Vagina (tissue), 2 donors: ENCODE data around the gene COL5A3. TPM values are rescaled to one million over a fixed set of nuclear protein-coding genes. Genes with fewer than 3 reads are reported as not detected.

Source experiments
- DNase-seq, 2 donors: peaks; one replicate each; pipeline ENCODE4 v3.0.0-alpha.2; 2017; ENCODE audit errors: extremely low spot score in 2 of 2
- H3K27ac ChIP-seq: fragments of 200-600 bp; sonication (generic); one replicate; pipeline ENCODE4 v1.5.1; 2019
- H3K27me3 ChIP-seq: fragments of 200-600 bp; sonication (generic); one replicate; pipeline ENCODE4 v1.5.1; 2019
- H3K36me3 ChIP-seq, 2 donors: fragments of 200-600 bp; sonication (generic); one replicate each; pipeline ENCODE4 v1.5.1; 2017 to 2019
- H3K4me1 ChIP-seq: fragments of 200-600 bp; sonication (generic); one replicate; pipeline ENCODE4 v1.5.1; 2019
- H3K4me3 ChIP-seq, 2 donors: fragments of 200-600 bp; sonication (generic); 1 replicate in 1 of 2; 2 replicates in 1 of 2; pipeline ENCODE4 v1.5.1; 2016 to 2019
- H3K9me3 ChIP-seq: fragments of 200-600 bp; sonication (generic); one replicate; pipeline ENCODE4 v1.5.1; 2019
- CTCF ChIP-seq, 3 experiments: fragments of 450-650 bp in 2 of 3; fragments of 200-600 bp in 1 of 3; sonication (generic) in 1 of 3; IDR thresholded peaks; one replicate each; pipeline ENCODE4 v1.5.1; 2017 to 2019; ENCODE audit warnings: antibody characterized with exemption in 3 of 3, mild to moderate bottlenecking in 2 of 3, moderate library complexity in 2 of 3
- POLR2A ChIP-seq, 2 donors: fragments of 450-650 bp; IDR thresholded peaks; one replicate each; pipeline ENCODE4 v1.6.1; 2017; ENCODE audit warnings: antibody characterized with exemption in 2 of 2, mild to moderate bottlenecking in 2 of 2, moderate library complexity in 2 of 2
- POLR2AphosphoS5 ChIP-seq, 2 donors: sonication (generic); formaldehyde crosslinking; IDR thresholded peaks; one replicate each; pipeline ENCODE4 v1.9.0; 2017; ENCODE audit warnings: antibody characterized with exemption in 2 of 2, mild to moderate bottlenecking in 2 of 2, low read depth in 1 of 2; ENCODE audit not compliant: insufficient read depth in 1 of 2
- intact Hi-C: fragments of 100-400 bp; cut with DNase I; formaldehyde crosslinking; loops from one replicate; pipeline ENCODE4 v1.15.1; 2023
- total RNA-seq: library from RNA; depleted of rRNA; stranded (reverse); fragments of >200 nt; gene quantifications from one replicate; pipeline ENCODE4 v1.2.3, GENCODE V29; 2016

Gene COL5A3
- total RNA-seq, 1 donor from 2014 or later: 13.3 TPM

GRCh38 chr19:10043286-10043927, 33.1 kb upstream of the COL5A3 start:
- Histone ChIP-seq H3K36me3 (no peaks in the 10 kb centered on the region), H3K4me3 (no peak overlapping the region), H3K27me3 (no peaks in the 10 kb centered on the region), H3K27ac (no peak overlapping the region), H3K4me1 (no peaks in the 10 kb centered on the region), H3K9me3 (peaks cover 30% of the 10 kb centered on the region)
- DNase-seq: no peak
- intact Hi-C loops: no loop called here
- no peak for TF ChIP-seq POLR2A (IDR thresholded peaks at IDR 0.05)

- Histone ChIP-seq H3K4me3 (no peak overlapping the region), H3K36me3 (no peaks in the 10 kb centered on the region), H3K9me3 (peaks cover 13% of the 10 kb centered on the region), H3K27me3 (no peaks in the 10 kb centered on the region), H3K27ac (no peak overlapping the region), H3K4me1 (no peaks in the 10 kb centered on the region)
- intact Hi-C loops: no loop called here
- DNase-seq: no peak
- TF ChIP-seq POLR2AphosphoS5 (IDR thresholded peaks at IDR 0.05; ENCODE audit: insufficient read depth in 1 of 2, low read depth in 1 of 2): no peak
- TF ChIP-seq CTCF (IDR thresholded peaks at IDR 0.05): no peak
- no peak for TF ChIP-seq POLR2A (IDR thresholded peaks at IDR 0.05)
These were observed 27.5 kb upstream of the COL5A3 start for GRCh38 chr19:10037809-10038208.

- Histone ChIP-seq H3K4me3 (no peak overlapping the region), H3K4me1 (no peaks in the 10 kb centered on the region), H3K27me3 (no peaks in the 10 kb centered on the region), H3K9me3 (peaks cover 9% of the 10 kb centered on the region), H3K27ac (no peak overlapping the region), H3K36me3 (no peaks in the 10 kb centered on the region)
- no peak for TF ChIP-seq POLR2A (IDR thresholded peaks at IDR 0.05)
- DNase-seq: no peak
- intact Hi-C loops: no loop called here
These were observed 27.1 kb upstream of the COL5A3 start for GRCh38 chr19:10037367-10037766.

- TF ChIP-seq CTCF (IDR thresholded peaks at IDR 0.05) (no peak), POLR2A (IDR thresholded peaks at IDR 0.05) (no peak), POLR2AphosphoS5 (IDR thresholded peaks at IDR 0.05; ENCODE audit: insufficient read depth in 1 of 2, low read depth in 1 of 2) (no peak)
- Histone ChIP-seq H3K4me3 (no peak overlapping the region), H3K27me3 (no peaks in the 10 kb centered on the region), H3K4me1 (no peaks in the 10 kb centered on the region), H3K27ac (no peak overlapping the region), H3K9me3 (peaks cover 6% of the 10 kb centered on the region), H3K36me3 (no peaks in the 10 kb centered on the region)
- no peak for DNase-seq
- intact Hi-C loops: no loop called here
These were observed 26.3 kb upstream of the COL5A3 start for GRCh38 chr19:10036601-10037071.

GRCh38 chr19:10033614-10034013, 23.3 kb upstream of the COL5A3 start:
- no peaks in the 10 kb centered on the region for H3K4me1 ChIP-seq
- intact Hi-C loops: no loop called here
- H3K4me3 ChIP-seq: no peak overlapping the region
- H3K27ac ChIP-seq: no peak overlapping the region
- H3K9me3 ChIP-seq: no peaks in the 10 kb centered on the region
- TF ChIP-seq CTCF (IDR thresholded peaks at IDR 0.05) (no peak), POLR2AphosphoS5 (IDR thresholded peaks at IDR 0.05; ENCODE audit: insufficient read depth in 1 of 2, low read depth in 1 of 2) (no peak), POLR2A (IDR thresholded peaks at IDR 0.05) (no peak)
- no peaks in the 10 kb centered on the region for H3K27me3 ChIP-seq
- H3K36me3 ChIP-seq: no peaks in the 10 kb centered on the region
- no peak for DNase-seq

GRCh38 chr19:10027158-10027997, 17.1 kb upstream of the COL5A3 start:
- DNase-seq: peak in 1 of 2 donors; percentile 95
- intact Hi-C loops: loop anchor here (5.0 kb wide), 1 partner anchor 95 kb away; no protein-coding TSS in a partner anchor
- Histone ChIP-seq H3K36me3 (no peaks in the 10 kb centered on the region), H3K9me3 (no peaks in the 10 kb centered on the region), H3K27ac (no peak overlapping the region), H3K27me3 (no peaks in the 10 kb centered on the region), H3K4me1 (peaks cover 6% of the 10 kb centered on the region), H3K4me3 (peak overlapping the region in 1 of 2 donors; percentile 4)
- TF ChIP-seq POLR2A (IDR thresholded peaks at IDR 0.05) (no peak), CTCF (IDR thresholded peaks at IDR 0.05) (peak; percentile 87 to 97 (median 97)), POLR2AphosphoS5 (IDR thresholded peaks at IDR 0.05; ENCODE audit: insufficient read depth in 1 of 2, low read depth in 1 of 2) (peak; percentile 83 to 91)
